ENCODE measurements around the gene CD79A. TPM values are rescaled to one million over a fixed set of nuclear protein-coding genes. Genes with fewer than 3 reads are reported as not detected.
A peak's percentile ranks its signal among the peaks of the same experiment; 100 is the strongest.

CD79A gene
- total RNA-seq, 1 donor from 2014 or later = 0.13 TPM

DNA sequence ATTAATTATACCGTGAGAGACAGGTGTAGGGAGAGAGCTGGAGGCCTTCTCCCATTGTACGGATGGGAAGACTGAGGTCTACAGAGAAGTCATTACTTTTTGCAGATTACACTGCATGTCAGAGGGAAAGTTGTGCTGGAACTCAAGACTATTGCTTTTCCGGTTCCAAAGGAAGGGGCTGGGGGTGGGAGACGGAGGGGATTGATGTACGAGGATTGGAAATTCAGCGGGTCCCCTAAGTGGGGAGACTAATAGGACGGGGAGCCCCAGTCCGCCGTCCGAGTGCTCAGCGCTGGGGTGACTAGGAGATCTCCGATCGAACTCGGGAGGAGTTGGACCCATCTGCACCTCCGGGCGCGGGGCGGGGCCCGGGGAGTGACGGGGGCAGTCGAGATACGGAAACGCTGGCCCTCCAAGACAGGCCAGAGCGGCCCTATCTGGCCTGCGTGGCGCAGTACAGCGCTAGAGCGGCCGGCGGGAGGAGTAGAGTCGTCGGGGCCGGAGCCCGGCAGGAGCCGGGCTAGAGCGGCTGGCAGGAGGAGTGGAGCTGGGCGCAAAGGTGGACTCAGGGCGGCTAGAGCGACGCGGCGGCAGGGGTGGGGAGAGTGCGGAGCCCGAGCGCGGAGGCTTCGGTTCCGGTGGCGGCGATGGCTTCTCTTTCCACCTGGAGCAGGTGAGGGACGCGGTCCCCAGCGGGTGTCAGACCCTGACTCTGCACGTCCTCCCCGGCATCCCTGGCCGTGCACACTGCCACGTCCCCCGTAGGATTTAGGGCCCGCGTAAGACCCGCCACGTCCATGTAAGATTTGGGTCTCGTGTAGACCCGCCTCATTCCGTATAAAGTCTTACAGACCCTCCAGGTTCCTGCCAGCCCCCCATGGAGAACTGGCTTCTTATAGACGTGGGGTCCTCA is 7.0 kb downstream of the CD79A start:
- DNase-seq (ENCODE audit: low read depth in 2 of 2) = peak; percentile 88 to 97

DNA sequence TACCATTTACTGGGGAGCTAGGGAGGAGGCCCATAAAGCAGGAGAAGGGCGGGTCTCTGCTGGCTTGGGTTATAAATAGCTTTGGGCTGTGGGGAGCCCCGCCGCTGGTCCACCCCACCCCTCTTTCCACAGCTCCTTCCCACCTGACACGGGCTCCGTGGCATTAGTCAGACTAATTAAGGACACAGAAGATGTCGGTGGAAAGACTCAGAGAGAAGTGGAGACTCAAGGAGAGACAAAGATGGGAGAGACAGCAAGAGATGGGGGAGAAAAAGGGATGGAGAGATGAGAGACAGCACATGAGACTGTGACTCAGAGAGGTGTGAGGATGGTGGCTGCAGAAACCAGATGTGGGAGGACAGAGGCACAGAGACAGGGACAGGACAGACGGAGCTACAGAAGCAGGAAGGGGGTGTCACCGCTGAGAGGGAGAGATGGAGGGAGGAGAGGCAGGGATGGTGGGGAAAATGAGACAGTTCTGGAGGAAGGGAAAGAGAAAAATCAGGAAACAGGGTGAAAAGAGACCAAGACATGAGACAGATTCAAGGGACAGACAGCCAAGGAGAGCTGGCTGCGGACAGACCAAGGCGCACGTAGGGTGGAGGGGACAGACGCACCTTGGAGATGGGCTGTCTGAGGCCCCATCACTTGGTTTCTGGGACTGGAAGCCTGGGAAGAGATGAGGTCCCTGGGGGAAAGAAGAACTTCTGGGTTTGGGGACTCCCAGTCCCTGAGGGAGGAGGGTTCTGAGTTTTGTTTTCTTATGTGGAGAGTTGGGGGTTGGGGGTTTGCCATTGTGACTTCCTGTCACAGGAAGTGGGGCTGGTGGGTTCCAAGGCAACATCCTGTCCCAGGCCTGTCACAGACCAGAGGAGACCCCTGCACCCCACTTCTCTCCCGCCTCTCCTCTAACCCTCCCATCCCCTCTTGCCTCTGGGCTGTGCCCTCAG is 10.0 kb downstream of the CD79A start:
- no peak for DNase-seq (ENCODE audit: low read depth in 2 of 2)

DNA sequence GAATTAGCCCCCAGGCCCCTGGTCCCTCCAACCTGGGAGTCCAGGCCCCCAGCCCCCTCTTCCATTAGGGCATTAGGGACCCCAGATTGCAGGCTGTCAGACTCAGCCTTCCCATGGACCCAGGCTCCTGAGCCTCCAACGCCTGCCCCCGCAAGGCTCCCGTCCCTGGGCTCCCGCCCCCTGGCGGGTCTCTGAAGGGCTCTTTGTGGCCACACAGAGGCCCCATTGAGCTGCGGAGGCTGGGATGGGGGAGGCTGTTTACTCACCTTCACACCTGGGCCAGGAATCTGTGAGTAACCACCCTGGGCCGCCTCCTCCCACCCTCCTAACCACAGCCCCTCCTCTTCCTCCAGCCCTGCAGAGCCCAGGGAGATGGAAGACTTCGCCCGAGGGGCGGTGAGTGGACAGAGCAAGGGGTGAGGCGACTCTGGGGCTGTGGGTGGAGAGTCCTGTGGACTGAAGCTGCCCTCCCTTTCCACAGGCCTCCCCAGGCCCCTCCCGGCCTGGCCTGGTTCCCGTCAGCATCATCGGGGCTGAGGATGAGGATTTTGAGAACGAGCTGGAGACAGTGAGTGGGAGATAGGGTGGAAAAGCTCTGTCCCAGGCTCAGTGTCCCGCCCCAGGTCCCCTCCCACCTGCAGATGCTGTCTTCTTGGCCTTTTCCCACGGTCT is 10.8 kb downstream of the CD79A start:
- DNase-seq (ENCODE audit: low read depth in 2 of 2) = no peak

DNA sequence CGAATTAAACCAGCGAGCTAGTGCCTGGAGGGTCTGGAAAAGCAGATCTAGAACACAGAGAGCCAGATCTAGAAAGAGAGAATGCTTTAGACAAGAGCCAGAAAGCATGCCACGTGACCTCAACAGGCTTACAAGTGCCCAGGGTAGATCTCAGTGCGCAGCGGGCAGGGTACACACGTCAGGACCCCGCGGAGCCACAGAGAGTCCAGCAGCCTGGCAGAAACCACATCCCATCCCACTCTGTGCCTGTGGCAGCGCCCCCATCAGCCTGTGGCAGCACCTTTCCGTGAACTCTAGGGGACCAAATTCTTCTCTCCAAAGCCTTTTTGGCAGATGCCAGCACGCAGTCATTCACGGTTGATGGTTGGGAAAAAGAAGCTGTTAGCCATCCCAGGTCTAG is 11.8 kb downstream of the CD79A start:
- DNase-seq (ENCODE audit: low read depth in 2 of 2) = no peak

DNA sequence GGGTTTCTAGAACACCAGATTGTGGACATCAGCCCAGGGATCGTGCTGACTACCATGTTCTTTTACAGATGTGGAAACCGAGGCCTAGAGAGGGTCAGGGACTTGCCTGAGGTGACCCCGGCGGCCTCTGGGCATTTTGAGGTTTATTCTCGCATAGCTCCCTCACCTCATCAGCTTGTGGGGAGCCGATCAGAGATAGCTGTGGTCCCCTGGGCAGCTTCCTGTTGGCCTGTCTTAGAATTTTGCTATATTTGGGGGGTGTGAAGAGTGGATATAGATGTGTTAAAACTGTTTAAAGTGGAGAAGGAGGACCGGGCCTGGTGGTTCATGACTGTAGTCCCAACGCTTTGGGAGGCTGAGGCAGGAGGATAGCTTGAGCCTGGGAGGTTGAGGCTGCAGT is 12.8 kb downstream of the CD79A start:
- no peak for DNase-seq (ENCODE audit: low read depth in 2 of 2)

DNA sequence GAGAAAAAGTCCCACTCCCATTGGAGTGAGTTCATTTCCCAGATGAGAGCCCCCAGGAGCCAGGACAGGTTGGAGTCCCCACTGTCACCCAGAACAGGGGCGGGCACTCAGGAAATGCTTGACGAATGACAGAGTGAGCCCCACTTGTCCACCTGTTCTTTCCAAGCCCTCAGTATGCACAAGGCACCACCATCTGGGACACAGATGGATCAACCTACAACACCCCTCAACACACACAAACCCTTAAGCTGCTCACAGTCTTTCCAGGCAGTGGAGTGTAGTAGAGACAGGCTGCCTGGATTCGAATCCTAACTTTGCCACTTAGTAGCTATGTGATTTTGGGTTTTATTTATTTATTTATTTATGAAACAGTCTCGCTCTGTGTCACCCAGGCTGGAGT is 13.9 kb downstream of the CD79A start:
- DNase-seq (ENCODE audit: low read depth in 2 of 2) = no peak

DNA sequence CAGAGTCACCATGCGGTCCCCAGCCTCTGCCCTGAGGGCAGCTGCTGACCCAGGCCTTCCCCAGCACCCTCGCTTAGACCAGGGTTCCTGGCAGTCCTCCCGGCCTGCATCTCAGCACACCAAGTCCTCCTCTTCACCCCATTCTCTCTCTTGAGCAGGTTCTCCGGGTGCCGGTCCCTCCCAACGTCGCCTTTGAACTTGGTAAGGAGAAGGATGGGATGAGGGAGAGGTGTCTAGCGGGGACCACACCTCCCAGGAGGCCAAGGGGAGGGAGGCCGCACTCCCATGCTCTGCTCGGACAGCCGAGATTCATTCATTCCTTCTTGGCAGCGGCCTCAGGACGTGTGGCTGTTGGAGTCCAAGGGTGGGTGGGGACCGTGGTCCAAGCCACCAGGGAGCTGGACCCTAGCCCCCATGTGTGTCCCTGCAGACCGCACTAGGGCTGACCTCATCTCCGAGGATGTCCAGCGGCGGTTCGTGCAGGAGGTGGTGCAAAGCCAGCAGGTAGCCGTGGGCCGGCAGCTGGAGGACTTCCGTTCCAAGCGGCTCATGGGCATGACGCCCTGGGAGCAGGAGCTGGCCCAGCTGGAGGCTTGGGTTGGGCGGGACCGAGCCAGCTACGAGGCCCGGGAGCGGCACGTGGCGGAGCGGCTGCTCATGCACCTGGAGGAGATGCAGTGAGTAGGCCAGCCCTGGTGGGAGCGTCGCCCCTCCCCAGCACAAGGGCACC is 15.3 kb downstream of the CD79A start:
- no peak for DNase-seq (ENCODE audit: low read depth in 2 of 2)

DNA sequence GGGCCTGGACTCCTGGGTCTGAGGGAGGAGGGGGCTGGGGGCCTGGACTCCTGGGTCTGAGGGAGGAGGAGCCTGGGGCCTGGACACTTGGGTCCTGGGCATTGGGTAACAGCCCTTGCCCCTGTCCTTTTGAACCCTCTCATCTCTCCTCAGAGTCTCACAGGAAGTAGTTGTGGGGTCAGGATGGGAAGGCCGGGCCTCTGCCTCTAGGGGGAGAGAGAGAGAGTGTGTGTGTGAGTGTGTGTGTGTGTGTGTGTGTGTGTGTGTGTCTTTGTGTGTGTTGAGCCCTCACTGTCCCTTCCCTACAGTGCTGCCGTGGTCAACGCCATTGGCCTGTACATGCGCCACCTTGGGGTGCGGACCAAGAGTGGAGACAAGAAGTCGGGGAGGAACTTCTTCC is 16.8 kb downstream of the CD79A start:
- DNase-seq (ENCODE audit: low read depth in 2 of 2) = no peak

DNA sequence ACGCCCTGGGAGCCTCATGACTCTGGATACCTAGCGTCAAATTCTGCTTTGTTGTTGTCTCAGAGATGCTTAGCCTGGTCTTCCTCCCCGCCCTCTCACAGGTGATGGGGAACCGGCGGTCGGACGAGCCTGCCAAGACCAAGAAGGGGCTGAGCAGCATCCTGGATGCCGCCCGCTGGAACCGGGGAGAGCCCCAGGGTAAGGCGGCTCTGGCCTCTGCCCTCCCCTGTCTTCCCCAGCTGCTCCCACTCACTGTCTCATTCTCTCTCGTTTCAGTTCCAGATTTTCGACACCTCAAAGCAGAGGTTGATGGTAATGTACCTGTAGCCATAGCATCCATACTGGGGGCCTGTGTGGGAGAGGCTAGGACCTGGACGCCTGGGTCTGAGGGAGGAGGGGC is 17.3 kb downstream of the CD79A start:
- no peak for DNase-seq (ENCODE audit: low read depth in 2 of 2)

DNA sequence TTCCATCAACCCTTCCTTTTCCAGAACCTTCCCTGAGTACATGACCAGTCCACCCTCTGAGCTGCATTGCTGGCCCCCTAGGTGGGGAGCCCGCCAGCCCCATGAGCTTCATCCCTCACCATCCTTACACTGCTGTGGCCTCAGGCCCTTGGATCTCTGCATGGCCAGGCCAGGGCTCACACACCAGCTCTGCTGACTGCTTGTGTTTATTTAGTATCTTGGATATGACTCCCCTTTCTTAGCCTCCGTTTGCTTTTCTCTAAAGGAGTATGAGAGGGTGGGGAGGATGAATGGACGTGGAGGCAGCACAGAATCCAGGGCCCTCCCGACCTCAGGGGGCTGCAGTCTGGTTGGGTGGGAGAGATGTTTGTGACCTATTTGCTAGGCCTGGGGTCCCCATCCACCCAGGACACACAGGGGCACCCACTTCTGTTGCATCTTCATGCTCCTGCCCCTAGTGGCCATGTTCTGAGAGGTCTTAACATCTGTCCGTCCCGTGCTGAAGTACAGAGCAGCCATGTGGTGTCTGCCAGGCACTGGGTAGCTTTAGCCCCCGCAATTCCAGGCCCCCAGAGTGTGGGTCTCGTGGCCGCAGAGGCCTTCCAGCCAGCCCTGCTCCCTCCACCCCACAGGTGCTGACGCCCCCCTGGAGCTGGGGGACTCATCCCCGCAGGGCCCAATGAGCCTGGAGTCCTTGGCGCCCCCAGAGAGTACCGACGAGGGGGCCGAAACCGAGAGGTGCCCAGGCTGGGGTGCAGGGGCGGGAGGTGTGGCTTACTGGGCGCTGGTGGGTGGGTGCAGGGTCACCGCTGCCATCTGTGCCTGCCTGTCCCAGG is 18.9 kb downstream of the CD79A start:
- no peak for DNase-seq (ENCODE audit: low read depth in 2 of 2)

DNA sequence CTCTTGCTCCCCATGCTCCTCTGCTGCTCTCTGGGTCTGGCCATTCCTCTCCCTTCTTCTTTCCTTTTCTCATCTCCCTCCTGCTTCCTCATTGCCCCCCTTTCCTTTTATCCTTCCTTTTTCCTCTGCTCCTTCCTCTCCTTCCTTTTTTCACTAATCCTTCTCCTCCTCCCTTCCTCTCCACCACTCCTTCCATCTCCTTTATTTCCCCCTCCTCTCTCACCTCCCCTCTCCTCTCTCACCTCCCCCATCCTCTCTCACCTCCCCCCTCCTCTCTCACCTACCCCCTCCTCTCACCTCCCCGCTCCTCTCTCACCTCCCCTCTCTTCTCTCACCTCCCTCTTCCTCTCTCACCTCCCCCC is 19.5 kb downstream of the CD79A start:
- no peak for DNase-seq (ENCODE audit: low read depth in 2 of 2)

DNA sequence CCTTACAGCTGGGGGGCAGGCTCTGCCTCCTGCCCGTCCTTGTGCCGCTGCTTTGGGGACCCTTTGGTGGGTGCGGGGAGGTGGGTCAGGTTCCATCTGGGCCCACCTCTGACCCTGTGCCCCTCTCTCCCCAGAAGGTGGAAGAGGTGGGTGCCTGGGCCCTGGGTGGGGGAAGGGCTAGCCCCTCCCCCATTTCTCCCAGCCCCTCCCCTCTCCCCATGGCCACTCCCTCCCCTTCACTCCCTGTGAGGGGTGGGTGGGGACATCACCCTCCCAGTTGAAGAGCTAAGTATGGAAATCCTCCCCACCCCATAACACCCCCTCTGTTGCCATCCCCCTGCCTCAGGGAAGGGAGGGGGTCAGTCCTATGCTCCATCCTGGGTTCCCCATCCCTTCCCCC is 20.1 kb downstream of the CD79A start:
- DNase-seq (ENCODE audit: low read depth in 2 of 2) = no peak

DNA sequence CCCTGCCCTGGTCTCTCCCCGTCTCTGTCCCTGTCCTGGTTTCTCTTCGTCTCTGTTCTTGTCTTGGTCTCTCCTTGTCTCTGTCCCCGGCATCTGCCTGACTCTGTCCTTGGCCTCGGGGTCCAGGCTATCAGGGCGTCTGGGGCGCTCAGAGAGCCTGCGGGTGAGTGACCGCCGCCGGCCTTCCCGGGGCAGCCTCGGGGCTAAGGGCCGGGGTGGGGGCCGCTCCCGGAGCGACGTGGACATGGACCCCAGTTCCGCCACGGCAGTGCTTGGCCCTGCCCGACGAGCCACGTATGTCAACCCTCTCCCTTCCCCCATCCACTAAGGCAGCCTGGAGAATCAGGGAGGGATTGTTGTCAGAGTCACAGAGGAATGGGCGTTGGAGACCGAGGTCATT is 20.7 kb downstream of the CD79A start:
- no peak for DNase-seq (ENCODE audit: low read depth in 2 of 2)

DNA sequence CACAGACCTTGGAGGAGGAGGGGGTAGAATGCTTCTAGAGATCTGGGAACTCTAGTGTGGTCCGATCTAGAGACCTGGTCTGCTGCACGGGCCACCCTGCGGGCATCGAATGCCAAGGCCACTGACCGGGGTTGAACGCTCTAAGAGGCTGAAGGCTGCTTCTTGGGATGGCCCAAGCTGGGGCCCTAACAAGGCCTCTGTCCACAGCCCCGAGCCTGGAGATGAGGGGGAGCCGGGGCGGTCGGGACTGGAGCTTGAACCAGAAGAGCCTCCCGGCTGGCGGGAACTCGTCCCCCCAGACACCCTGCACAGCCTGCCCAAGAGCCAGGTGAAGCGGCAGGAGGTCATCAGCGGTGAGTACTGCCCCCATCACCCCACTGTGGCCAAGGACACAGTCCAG is 21.2 kb downstream of the CD79A start:
- no peak for DNase-seq (ENCODE audit: low read depth in 2 of 2)

DNA sequence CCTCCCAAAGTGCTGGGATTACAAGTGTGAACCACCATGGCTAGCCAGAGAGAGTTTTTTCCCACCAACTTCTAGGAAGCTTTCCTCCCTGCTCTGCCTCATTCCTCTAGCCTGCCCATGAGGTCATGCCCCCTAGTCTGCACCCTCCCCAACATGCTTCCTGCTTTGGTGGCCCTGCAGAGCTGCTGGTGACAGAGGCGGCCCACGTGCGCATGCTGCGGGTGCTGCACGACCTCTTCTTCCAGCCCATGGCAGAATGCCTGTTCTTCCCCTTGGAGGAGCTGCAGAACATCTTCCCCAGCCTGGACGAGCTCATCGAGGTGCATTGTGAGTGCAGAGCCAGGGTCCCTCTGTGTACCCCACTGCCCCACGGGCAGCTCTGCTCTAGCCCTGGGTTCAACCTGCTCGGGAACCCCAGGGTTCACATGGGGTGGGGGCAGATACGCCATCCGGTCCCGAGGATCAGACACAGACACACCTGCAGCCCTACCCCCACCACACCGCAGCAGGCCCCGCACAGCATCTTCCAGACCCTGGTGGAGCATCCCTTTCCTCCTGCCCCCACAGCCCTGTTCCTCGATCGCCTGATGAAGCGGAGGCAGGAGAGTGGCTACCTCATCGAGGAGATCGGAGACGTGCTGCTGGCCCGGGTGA is 24.8 kb downstream of the CD79A start:
- DNase-seq (ENCODE audit: low read depth in 2 of 2) = no peak

DNA sequence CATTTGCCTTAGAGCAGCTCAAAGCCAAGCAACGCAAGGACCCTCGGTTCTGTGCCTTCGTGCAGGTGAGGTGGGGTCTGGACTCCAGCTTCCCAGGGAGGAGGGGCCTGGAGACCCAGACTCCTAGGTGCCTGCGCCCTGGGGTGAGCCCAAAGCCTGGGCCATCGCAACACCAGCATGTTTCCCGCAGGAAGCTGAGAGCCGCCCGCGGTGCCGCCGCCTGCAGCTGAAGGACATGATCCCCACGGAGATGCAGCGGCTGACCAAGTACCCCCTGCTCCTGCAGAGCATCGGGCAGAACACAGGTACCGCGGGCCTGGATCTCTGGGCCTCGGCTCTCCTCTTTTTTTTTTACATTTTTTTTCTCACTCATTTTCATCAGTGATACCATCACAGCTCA is 25.5 kb downstream of the CD79A start:
- DNase-seq (ENCODE audit: low read depth in 2 of 2) = no peak

DNA sequence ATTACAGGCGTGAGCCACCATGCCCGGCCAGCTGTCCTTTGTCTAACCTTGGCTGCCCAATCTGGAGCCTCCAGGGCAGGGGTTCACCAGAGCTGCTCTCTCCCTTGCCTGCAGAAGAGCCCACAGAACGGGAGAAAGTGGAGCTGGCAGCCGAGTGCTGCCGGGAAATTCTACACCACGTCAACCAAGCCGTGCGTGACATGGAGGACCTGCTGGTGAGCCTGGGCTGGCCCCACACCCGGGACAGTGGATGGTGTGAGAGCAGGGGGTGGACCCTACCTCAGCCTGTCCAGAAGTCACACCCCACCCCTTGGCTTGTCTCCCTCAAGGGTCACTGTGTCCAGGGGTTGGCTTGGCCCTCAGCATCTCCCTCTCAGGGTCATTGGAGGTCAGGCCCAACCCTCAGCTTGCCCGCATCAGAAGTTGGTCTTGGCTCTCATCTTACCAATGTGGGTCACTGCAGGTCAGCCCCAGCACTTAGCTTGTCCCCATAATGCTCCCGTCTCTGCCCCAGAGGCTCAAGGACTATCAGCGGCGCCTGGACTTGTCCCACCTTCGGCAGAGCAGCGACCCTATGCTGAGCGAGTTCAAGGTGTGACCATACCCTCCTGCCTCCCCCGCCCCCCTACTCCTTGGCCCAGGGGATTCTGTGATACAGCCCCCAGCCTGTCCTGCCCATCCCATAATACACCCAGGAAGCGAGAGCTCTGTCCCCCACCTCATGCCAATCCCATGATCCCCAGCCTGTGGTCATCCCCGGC is 26.3 kb downstream of the CD79A start:
- no peak for DNase-seq (ENCODE audit: low read depth in 2 of 2)

DNA sequence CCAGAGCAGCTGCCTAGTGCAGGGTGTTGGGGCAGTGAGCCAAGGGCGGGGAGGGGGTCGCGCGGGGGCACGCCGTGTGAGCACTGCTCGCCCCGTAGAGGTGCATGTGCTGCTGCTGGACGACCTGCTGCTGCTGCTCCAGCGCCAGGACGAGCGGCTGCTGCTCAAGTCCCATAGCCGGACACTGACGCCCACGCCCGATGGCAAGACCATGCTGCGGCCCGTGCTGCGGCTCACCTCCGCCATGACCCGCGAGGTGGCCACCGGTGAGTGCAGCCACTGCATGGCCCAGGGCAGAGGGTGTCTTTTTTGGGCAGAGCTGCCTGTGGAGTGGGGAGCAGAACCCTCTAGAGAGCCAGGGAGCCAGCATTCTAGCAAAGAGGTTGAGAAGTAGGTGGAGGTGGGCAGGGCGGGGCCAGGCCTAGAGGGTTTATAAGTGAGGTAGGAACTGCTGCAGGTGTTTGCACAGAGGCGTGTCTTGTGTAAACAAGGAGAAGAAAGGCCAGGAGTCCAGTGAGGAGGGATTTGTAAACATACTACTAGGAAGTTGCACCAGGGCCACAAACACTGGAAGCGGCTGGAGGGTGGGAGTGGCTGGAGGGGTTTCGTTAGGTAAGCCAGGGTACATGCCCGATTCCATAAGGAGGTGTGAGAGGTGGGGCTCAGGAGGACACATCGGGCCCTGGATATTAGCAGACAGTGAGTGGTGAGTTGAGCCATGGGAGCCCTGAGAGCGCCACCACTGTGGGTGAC is 27.2 kb downstream of the CD79A start:
- no peak for DNase-seq (ENCODE audit: low read depth in 2 of 2)
